Inflammatory macrophage treated with lipopolysaccharide for 1 hour (primary cell): ENCODE results near the gene C3orf70.
"Not testable (repeated sequence)": the region's sequence is repeated elsewhere in the genome, so short reads cannot be mapped to it uniquely, and the experiment has no call there.

Source experiments
- DNase-seq, 2 donors: peaks; one replicate each; pipeline ENCODE4 v3.0.0-alpha.2; 2020 to 2022

C3orf70 gene

DNA sequence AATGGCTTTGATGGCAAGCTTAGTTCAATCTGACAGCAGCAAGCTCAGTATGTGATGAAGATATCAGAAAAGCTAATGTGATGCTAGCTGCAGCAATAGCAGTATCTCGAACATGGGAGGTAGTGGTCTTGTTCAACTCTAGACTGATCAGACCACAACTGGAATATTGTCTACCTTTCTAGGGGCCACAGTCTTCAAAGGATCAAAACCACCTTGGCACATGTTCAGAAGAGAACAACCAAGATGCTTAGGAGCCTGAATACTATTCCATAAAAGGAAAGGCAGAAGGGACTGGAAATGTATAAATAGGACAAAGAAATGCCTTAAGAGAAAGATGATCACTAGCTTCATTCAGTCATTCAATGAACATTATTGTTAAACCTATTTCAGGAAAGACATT, 2.3 kb downstream of the C3orf70 start:
- DNase-seq, result no peak

DNA sequence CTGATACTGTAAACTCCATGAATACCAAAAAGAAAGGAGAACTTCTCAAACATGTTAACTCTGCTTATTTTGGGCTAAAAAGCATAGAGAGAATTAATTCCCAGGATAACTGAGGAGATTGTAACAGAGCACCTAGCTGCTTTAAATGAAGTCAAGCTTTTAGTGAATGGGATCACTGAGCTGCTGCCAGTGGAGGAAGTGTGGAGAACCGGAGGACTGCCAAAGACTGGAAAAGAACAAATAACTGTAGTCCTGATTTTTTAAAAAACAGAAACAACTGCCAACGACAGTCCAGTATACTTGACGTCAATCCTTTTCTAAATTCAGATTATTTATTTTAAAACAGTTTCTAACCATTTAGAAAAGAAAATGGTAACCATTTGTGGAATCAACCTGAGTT, 3.3 kb downstream of the C3orf70 start:
- DNase-seq, result no peak

DNA sequence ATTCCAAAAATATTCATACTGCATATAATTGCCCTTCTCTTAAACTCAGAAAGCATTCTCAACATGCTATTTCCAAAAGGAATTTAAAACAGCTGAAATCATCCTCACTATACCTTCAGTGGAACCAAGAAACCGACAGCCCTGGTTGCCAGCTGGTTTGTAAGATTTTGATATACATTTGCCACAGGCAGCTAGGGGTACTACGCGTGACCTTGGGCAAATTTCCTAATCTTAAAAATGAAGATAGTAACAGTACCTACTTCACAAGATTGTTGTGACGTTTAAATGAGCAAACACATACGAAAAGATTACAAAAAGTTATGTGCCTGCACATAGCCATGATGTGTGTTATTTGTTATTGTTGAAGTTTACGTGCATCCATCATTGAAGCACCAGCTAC, 7.3 kb downstream of the C3orf70 start:
- DNase-seq, result no peak

DNA sequence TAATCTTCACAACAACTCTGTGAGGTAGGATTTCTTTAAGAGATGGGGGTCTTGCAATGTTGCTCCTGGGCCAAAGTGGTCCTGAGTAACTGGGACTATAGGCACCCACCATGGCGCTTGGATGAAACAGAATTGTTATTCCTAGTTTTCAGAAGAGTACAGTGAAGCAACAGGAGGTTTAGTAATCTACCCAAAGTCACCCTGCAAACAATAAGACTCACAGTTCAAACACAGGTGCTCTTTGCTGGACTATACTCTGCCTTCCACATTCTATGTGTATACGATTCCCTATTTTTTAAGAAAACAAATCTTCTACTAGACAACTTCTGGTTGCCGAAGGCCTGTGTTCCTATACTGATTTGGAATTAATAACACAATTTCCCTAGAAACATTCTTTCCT, 8.1 kb downstream of the C3orf70 start:
- DNase-seq, result no peak

DNA sequence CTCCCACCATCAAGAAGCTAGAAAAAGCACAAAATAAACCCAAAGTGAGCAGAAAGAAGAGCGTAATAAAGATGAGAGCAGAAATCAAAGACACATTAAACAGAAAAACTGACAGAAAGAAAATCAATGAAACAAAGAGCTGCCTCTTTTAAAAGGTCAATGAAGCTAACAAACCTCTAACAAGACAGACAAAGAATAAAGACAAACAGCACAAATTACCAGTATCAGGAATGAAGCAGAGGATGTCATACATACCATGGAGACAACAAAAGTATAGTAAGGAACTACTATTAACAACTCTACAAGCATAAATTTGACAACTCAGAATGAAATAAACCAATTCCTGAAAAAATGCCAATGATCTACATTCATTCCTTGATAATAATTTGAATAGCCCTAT, 15.0 kb downstream of the C3orf70 start:
- DNase-seq, result no peak

DNA sequence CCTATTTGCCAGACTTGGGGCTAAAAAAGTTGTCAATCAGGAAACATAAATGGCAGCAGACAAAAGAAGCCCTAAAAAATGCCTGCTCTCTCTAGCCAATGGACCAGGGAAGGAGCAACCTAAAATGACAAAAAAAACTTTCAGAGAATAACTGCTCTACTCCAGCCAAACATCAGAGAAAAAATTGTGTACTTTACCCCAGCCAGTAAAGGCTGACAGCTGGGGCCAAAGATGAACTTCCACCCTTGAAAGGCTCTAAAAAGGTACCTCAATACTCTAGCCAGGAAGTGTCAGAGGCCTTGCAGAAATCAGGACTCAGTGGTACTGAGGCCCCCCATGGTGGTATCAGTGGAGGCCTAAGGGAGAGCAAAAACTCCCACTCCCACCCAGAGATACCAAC, 18.4 kb downstream of the C3orf70 start:
- no peak for DNase-seq

DNA sequence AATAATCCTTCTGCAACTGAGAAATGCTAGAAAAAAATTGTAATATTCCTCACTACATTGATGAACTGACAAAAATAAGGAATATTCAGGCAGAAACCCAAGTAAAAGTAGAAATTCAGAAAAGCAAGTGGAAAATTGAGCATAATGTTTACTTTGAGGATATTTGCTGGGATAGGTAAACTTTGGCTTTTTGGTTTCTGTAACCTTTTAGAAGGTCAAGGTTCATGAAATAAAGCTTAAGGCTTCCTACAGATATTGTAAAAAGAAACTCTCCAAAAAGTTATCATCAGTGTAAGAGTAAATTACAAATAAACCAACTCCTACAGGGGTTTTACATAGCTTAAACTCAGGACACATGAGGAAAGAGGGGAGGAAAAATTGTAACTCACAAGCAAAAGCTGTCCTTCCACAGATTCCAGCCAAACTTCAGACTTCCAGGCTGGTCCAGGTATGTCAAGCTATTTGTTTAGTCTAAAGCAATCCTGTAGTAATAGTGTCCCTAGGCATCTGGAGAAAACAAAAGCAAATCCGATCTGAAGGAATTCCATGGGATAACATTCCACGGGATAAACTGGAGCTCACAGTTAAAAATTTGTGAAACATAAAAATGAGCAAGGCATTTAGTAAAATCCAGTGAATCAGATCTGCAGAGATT, 21.1 kb downstream of the C3orf70 start:
- no peak for DNase-seq

DNA sequence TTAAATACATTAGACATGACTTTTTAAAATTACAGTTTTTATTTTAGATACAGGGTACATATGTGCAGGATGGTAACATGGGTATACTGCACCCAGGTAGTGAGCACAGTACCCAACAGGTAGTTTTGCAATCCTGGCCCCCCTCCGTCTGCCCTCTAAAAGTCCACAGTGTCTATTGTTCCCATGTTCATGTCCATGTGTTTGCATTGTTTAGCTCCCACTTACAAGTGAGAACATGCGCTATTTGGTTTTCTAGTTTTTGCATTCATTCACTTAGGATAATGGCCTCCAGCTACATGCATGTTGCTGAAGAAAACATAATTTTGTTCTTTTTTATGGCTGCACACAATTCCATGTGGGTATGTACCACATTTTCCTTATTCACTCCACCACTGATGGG, 23.8 kb downstream of the C3orf70 start:
- DNase-seq, result no peak

DNA sequence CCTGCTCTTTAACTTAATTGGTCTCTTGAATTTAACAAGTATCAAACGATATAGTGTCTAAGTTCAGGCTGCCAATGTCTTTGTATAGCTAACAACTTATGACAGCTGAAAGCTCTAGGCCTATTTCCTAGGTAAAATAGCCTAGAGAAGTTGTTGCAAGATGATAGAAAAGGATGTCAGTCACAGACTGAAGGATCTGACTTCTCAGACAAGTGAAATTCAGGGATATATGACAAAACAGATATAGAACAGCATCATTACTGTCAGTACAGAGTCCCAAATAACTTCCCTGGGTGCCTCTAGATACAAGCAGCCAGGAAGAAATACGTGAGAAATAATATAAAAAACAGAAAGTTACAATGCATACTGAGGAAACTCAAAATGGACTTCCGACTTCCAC, 26.7 kb downstream of the C3orf70 start:
- DNase-seq, result no peak

DNA sequence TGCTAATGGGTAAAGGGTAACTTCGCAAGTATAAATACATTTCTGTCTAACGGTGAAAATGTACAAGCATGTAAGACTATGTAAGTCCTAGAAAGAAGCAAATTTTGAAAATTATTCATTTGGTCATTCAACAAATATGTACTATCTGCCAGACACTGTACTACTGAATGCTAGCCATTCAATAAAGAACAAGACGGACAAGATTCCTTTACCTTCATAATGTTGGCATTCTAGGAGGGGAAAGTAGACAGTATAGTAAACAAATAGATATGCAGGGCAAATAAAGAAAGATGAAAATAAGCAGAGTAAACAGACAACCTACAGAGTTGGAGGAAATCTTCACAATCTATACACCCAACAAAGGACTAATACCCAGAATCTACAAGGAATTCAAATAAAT, 32.7 kb downstream of the C3orf70 start:
- no peak for DNase-seq

DNA sequence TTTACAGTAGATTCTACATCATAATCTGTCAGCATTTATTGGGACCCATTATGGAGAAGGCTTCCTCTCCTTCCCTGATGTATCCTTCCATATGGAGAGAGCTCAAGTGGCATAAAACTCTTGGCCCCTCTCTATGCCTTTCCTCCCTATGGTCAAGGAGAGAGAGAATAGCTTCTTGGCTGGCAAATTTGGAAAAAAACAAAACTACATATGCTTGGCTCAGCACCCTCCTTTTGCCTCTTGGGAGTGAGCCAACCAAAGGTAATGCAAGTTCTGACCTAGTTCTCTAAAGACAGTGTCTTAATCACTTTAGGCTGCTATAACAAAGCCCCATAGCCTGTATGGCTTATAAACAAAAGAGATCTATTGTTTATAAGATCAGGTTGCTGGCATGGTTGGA, 37.5 kb downstream of the C3orf70 start:
- DNase-seq, result no peak

DNA sequence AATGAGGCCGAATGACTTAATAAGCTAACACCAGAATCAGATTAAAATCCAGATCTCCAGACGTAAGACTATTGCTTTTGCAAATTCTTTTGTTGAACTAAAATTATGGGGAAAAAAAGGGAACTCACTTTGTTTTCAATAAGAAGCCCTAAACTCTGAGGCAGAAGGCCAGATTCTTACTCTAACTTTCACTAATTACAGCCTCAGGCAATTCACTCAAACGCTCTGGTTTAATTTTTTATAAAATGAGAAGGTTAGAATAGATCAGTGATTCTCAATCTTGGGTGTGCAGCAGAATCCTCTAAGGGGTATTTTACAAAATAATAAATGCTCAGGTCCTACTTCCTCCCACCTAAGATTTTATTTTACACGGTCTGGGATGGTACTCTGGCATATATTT, 38.1 kb downstream of the C3orf70 start:
- no peak for DNase-seq

DNA sequence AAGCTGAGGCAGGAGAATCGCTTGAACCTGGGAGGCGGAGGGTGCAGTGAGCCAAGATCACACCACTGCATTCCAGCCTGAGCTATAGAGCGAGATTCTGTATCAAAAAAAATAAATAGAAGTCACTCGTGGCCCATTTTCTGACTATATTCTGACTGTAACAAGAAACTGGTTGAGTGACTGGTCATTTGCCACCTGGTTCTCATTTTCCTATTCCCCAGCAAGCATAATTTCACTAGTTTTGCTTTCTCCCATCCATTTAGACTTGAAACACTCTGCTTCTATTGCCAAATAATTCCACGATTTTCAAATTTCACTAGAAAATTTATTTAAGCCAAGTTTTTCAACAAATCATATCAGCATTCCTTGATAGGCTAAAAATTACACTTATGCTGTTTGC, 40.7 kb downstream of the C3orf70 start:
- DNase-seq, result no peak

DNA sequence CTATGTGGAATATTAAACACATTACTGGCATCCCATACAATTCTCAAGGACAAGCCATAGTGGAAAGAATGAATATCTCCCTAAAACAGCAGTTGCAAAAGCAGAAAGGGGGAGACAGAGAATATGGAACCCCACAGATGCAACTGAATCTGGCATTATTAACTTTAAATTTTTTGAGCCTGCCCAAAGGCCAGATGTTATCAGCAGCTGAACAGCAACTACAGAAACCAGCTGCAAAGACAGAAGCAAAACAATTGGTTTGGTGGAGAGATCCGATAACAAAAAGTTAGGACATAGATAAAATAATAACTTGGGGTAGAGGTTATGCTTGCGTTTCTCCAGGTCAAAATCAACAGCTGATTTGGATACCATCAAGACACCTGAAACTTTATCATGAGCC, 43.8 kb downstream of the C3orf70 start:
- not testable (repeated sequence) for DNase-seq

DNA sequence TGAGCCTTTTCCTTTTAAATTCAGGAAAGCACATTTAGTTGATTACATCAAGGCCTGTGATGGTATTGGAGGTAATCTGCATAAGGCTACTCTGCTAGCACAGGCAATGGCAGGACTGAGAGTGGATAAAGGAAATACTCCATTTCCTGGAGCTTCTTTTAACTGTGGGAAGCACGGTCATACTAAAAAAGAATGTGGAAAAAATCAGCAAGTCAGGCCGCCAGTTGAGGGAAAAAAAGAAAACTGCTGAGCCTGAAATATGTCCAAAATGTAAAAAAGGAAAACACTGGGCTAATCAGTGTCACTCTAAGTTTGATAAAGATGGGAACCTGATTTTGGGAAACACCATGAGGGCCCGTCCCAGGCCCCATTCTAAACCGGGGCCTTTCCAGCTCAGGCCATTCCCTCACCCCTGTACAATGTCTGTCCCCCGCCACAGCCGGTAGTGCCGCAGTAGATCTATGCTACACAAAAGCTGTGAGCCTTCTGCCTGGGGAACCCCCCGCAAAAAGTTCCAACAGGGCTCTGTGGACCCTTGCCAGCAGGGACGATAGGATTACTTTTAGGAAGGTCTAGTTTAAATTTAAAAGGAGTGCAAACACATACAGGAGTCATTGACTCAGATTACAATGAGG, 46.5 kb downstream of the C3orf70 start:
- not testable (repeated sequence) for DNase-seq

DNA sequence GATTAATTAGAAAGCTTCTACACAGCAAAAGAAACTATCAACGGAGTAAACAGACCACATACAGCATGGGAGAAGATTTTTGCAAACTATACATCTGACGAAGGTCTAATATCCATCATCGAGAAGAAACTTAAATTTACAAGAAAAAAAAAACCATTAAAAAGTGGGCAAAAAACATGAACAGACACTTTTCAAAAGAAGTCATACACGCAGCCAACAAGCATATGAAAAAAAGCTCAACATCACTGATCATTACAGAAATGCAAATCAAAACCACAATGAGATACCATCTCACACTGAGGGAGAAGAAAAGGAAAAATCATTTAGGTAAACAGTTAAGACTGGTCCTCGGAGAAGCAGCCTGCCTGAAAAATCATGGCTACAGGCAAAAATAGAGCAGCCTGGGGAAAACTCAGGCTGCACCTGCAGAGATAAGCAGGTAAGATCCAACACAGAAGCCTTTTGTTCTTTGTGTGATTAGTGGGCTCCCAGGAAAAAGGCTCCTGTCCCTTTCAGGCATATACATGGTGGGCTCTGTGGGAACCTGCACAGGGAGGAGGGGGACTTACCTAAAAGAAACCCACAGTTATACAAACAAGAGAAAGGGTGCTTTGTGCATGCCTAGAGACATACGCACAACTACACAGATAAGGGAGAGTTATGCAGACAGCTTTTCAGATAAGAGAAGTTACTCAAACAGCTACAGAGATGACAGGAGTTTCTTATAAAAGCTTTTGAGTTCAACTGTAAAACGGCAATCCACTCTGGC, 49.3 kb downstream of the C3orf70 start:
- DNase-seq, result no peak

DNA sequence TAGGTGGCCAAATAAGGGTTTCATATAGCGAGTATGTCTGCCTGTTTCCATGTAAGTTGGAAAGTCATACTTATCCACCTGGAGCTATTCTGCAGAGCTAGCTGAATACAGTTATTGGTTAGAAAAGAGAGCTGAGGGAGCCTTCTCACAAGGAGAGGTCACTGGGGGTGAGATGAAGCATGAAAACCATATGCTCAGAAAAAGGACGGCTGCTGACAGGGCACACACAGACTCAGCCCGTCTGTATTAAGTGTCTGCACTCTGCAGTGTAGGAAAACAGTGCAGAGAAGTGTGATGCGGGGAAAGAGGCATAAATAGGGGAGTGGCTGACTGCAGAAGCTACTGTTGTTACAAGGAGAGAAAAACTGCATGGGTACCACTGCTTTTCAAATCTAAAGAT, 58.2 kb downstream of the C3orf70 start:
- no peak for DNase-seq

DNA sequence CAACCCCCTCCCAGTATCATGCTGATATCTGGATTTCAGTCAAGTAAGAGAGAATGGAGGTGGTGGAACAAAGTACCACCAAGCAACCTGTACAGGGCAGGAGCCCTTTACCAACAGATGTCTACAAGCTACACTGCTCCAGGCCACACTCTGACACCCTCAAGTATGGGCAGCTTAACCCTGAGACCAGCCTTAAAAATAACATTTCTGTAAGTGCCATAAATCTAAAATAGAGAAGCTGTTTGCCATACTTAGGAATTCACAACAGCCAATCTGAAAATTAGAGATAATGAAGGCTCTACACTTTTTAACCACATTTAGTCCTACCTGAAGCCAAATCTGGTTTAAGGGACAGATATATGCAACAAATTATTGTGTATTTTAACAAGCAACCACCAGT, 59.7 kb downstream of the C3orf70 start:
- no peak for DNase-seq

DNA sequence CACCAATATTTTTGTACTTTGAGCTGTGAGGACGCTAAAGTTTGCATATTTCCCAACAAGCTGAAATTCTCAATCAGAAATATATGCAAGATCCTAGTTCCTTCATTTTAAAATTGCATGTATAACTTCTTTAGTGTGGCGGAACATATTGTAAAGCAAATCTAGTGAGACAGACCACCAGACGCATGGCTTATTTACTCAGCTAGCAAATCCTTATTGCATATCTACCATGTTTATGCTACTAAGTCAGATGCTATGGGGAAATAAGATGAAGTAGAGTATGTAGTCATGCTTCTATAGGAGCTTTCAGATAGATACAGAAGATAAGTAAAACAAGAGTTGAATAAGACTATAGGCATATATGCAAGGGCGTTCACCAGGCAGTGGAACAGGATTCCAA, 62.0 kb downstream of the C3orf70 start:
- DNase-seq, result no peak

DNA sequence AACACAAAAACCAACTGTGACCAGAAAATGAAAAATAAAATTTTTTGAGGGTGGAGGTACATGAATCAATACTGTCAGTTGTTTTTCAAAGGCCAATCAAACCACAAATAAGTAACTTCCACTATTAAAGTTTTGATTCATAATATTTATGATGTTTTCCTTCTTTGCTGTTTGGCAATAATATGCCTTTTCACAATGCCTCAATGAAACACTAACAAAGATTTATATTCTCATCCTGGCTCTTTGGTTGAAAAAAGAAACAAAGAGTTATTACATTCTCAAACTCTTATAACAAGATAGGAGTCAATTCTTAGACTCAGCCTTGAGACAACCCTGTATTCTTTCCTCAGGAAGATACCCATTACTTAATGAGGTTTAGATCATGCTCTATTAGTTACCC, 63.1 kb downstream of the C3orf70 start:
- DNase-seq, result no peak

DNA sequence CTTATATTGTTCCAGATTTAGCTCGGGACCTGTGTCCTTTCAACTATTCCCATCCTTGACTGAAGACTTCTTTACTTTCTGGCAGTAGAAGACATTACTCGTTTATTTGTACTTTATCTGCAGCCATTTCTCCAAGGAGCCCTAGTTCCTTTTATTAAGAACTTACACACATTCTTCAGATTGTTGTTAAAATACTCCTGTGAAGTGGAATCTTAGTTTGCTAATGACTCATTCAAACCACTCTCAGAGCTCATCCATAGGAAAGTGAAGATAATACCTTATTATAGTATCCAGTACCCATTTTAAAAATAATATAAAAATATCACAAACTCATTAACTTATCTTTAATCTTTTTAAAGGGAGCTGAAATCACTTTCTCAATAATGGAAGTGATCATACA, 63.5 kb downstream of the C3orf70 start:
- DNase-seq, result no peak

DNA sequence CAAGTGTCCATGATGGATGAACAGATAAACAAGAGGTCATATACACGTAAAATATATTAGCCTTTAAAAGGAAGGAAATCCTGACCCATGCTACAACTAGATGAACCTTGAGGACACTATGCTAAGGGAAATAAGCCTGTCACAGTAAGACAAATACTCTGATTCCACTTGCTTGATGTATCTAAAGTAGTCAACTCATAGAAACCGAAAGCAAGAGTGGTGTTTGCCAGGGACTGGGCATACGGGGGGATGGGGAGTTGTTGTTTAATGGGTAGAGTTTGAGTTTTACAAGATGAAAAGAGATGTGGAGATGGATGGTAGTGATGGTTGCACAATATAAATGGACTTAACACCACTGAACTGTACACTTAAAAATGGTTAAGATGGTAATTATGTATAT, 65.4 kb downstream of the C3orf70 start:
- no peak for DNase-seq

DNA sequence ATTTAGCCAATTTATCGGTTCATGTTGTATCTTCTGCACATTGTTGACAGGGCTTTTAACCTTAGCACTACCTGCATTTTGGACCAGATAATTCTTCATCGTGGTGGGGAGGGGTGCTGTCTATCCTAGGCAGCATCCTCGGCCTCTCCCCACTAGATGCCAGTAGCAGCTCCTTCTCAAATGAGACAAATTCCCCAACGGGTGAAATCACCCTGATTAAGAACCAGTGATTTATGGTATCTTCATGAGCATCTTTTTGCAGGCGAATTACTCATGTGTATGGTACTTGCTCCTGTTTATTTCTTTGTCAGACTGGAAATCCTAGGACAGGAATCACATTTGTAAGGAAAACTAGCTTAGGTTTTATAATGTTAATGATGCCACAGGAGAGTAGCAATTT, 68.0 kb downstream of the C3orf70 start:
- no peak for DNase-seq

DNA sequence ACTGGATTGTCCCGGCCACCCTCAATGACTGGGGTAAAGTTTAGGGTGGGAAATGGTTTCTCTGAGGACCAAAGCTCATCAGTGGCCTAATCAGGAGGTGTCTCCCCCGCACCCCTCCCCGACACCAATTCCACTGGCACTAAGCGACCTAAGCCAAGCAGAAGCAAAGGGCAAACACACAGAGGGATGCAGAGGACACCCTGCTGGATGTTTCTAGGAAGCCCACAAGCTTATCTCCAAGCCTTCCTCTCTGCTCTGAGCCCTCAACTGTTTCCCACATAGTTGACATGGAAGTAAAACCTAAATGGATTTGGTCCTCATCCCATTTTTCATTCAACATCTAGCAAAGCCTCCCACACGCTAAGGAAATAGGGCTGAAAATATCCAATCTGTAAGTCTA, 68.5 kb downstream of the C3orf70 start:
- DNase-seq, result no peak

DNA sequence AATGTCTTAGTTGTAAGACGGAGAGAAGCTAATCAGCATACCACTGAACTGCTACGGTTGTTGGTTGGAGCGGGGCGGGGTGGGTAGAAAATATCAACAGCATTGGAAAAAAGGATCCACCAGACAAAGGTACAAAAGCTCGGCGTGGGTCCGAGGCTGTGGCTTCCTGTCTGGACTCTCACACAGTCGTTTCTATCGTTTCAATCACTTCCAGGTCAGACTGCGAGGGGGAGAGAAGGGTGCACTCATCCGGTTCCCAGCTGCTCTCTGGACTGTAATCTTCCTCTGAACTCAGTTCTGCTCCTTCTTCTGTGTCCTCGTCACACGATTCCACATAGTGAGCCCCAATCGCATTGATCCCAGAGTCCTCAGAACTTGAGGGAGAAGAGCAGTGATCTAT, 70.0 kb downstream of the C3orf70 start:
- DNase-seq, result no peak
